ENCODE results near the gene COX14. TPM values are rescaled to one million over a fixed set of nuclear protein-coding genes. Genes with fewer than 3 reads are reported as not detected.

The COX14 gene
- total RNA-seq, 4 donors from 2014 or later, result 106 to 258 (median 118) TPM

GRCh38 chr12:50078281-50078680, 33.8 kb upstream of the COX14 start:
- TF ChIP-seq, protein P1, sequence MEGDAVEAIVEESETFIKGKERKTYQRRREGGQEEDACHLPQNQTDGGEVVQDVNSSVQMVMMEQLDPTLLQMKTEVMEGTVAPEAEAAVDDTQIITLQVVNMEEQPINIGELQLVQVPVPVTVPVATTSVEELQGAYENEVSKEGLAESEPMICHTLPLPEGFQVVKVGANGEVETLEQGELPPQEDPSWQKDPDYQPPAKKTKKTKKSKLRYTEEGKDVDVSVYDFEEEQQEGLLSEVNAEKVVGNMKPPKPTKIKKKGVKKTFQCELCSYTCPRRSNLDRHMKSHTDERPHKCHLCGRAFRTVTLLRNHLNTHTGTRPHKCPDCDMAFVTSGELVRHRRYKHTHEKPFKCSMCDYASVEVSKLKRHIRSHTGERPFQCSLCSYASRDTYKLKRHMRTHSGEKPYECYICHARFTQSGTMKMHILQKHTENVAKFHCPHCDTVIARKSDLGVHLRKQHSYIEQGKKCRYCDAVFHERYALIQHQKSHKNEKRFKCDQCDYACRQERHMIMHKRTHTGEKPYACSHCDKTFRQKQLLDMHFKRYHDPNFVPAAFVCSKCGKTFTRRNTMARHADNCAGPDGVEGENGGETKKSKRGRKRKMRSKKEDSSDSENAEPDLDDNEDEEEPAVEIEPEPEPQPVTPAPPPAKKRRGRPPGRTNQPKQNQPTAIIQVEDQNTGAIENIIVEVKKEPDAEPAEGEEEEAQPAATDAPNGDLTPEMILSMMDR (IDR thresholded peaks at IDR 0.05; ENCODE audit: low read depth), result no peak

DNA sequence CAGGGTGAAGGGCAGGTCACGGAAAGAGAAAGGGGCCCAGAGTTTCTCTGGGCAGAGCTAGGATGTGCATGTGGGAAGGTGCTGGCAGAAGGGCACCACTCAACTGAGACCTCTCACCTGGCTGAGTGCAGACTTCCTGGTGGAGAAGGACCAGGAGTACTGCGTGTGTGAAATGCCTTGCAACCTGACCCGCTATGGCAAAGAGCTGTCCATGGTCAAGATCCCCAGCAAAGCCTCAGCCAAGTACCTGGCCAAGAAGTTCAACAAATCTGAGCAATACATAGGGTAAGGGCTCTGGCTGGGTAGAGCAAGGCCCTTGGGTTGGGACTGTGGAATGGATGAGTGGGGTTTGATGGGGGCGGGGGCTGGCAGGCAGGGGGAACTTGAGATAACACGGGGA, 32.3 kb upstream of the COX14 start:
- TF ChIP-seq, protein P1 (IDR thresholded peaks at IDR 0.05; ENCODE audit: low read depth), result no peak

- TF ChIP-seq, protein P1 (IDR thresholded peaks at IDR 0.05; ENCODE audit: low read depth), result no peak
These were observed 30.8 kb upstream of the COX14 start for GRCh38 chr12:50081096-50081808.

GRCh38 chr12:50082644-50083043, 29.4 kb upstream of the COX14 start:
- TF ChIP-seq, protein P1 (IDR thresholded peaks at IDR 0.05; ENCODE audit: low read depth), result no peak

DNA sequence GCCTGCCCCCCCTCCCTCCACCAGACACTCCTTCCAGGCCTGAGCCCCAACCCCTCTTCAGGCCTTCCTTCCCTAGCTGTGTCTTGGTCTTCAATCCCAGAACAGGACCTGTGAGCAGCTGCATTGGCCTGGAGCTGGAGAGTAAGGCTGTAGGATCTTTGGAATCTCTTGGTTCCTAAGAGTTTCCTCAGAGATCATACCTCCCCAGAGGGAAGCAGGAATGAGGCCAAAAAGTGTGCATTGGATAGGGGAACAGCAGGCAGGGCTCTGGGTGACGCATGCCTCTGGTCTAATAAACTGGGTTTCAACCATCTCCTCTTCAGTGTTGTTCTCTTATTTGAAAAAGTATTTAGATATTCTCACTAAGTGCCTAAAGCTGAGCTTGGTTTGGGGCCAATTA, 28.7 kb upstream of the COX14 start:
- TF ChIP-seq, protein P1 (IDR thresholded peaks at IDR 0.05; ENCODE audit: low read depth), result no peak

DNA sequence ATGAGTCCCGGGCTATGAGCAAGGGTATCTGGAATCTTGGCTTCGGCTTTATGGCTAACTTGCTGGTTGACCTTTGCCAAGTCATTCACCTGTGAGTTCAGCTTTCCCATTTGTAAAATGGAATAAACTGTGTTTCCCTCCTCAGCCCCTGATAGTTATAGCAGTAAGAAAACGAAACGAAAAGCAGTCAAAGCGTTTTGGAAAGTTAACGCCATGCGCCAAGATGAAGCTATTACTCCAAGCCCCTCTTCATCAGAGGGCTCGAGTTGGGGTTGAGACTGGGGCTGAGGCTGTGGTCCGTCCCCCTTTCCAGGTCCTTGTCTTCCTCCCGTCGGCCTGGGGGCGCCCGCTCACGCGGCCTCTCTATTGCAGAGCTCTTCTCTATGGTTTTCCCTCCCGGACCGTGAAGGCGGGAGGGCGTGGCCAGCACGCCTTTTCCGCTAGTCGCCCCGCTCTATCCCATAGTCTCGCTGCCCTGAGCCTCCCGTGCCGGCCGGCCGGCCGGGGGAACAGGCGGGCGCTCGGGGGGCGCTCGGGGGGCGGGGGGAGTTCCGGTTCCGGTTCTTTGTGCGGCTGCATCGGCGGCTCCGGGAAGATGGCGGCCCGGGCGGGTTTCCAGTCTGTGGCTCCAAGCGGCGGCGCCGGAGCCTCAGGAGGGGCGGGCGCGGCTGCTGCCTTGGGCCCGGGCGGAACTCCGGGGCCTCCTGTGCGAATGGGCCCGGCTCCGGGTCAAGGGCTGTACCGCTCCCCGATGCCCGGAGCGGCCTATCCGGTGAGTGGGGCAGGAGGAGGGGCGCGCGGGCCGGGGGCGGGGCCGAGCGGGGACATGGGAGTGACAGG, 27.0 kb upstream of the COX14 start, which contains the start of gene SMARCD1:
Gene SMARCD1, plus strand, starts transcription at position 568 of the 840 bp plus-strand sequence. Its CDS starts 28 bp downstream, at position 596.
- TF ChIP-seq, protein P1 (IDR thresholded peaks at IDR 0.05; ENCODE audit: low read depth), result no peak

DNA sequence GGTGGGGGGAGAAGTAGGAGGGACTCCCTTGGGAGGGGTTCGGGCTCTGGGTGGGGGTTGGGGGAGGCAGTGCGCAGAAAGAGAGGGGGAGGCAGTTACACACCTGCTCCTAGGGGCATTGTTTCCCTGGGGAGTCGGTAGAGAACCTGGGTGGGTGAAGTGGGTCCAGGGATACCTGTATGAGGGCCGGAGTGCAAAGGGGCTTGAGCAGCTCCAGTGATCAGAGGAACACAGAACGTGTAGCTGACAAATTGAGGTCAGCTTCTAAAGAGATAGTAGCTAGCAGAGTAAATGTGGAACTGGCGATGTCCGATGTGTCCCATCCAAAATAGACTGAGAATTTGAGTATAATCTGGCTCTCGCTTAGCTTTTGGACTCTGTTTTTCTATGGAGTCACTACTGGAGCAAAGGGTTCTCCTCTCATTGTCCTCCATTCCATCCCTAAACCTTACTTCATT, 26.4 kb upstream of the COX14 start:
- TF ChIP-seq, protein P1 (IDR thresholded peaks at IDR 0.05; ENCODE audit: low read depth), result no peak

Measured in subcutaneous adipose tissue (tissue), 4 donors.